HL-60 (cell line): ENCODE data around the gene CDH23.

Source experiments
- CTCF ChIP-seq: IDR thresholded peaks from one replicate; pipeline ENCODE4 v1.5.1; 2011; ENCODE audit warnings: low read length, control low read depth, inconsistent platforms; ENCODE audit not compliant: insufficient read depth
- GABPA ChIP-seq: IDR thresholded peaks from 2 replicates; pipeline ENCODE4 v1.6.1; 2012; ENCODE audit warnings: low read depth
- REST ChIP-seq: IDR thresholded peaks from 2 replicates; pipeline ENCODE4 v1.6.1; 2012; ENCODE audit warnings: low read depth; ENCODE audit not compliant: insufficient replicate concordance

- no peak for TF ChIP-seq CTCF
- no peak for TF ChIP-seq GABPA
- no peak for TF ChIP-seq REST
These were observed 174.9 kb downstream of the CDH23 start for GRCh38 chr10:71571460-71572175.
